GM12878 (cell line): Measurements from ENCODE around the gene METTL4. TPM values are rescaled to one million over a fixed set of nuclear protein-coding genes. Genes with fewer than 3 reads are reported as not detected.

Experiments
- ATAC-seq: fragments of 200-7000 bp; cut with Tn5 transposase; 3 replicates; pipeline ENCODE4 v1.9.1; 2020; ENCODE audit warnings: mild to moderate bottlenecking, moderate library complexity
- BruUV-seq: library from RNA; stranded (reverse); fragments of 400-500 nt; replicated peaks from 2 replicates; lab custom pipeline; 2021; lab: Mats Ljungman, UMichigan
- CTCF ChIA-PET: fragments of 300-600 bp; sonication (Branson Sonifier 250); formaldehyde crosslinking; extraction: SDS; loops from one replicate; lab custom pipeline; 2021; ENCODE audit warnings: inconsistent platforms; lab: Yijun Ruan, JAX
- POLR2A ChIA-PET: fragments of 350-600 bp; formaldehyde crosslinking; extraction: SDS; loops from one replicate; lab custom pipeline; 2021; ENCODE audit warnings: inconsistent platforms; lab: Charles Lee
- RAD21 ChIA-PET: fragments of 300-600 bp; sonication (Branson Sonifier 250); formaldehyde crosslinking; loops from one replicate; lab custom pipeline; 2023; ENCODE audit warnings: antibody characterized with exemption; ENCODE audit not compliant: unreplicated experiment; lab: Charles Lee
- SMC1A ChIA-PET: fragments of 300-600 bp; sonication (Branson Sonifier 250); formaldehyde crosslinking; loops from one replicate; lab custom pipeline; 2023; ENCODE audit not compliant: unreplicated experiment, uncharacterized antibody; lab: Charles Lee
- DNase-seq: peaks from one replicate; pipeline ENCODE4 v3.0.0-alpha.2; 2011; ENCODE audit warnings: low read depth, low spot score
- FAIRE-seq: peaks from 3 replicates; lab custom pipeline; 2011; peaks lifted over from hg19 to GRCh38; lab: Jason Lieb, UNC
- H2AFZ ChIP-seq: 2 replicates; pipeline ENCODE4 v1.6.0; 2011; ENCODE audit warnings: low read depth, low read length, control low read depth; ENCODE audit not compliant: control insufficient read depth
- H3K27ac ChIP-seq: 2 replicates; pipeline ENCODE4 v1.5.1; 2011; ENCODE audit warnings: control low read depth; ENCODE audit not compliant: control insufficient read depth, insufficient read depth
- H3K27me3 ChIP-seq, 2 experiments: replicated peaks in 1 of 2; 2 replicates each; pipeline versions ENCODE4 v1.6.0 to v1.6.1; 2011; ENCODE audit warnings: low read length in 1 of 2; ENCODE audit not compliant: control insufficient read depth in 2 of 2, insufficient read depth in 2 of 2
- H3K36me3 ChIP-seq, 2 experiments: 2 replicates each; pipeline ENCODE4 v1.5.1; 2011; ENCODE audit warnings: low read length in 1 of 2; ENCODE audit not compliant: control insufficient read depth in 2 of 2, insufficient read depth in 2 of 2
- H3K4me1 ChIP-seq: 2 replicates; pipeline ENCODE4 v1.6.1; 2011; ENCODE audit warnings: mild to moderate bottlenecking, low read length, moderate library complexity, mixed read lengths; ENCODE audit not compliant: control insufficient read depth, insufficient read depth
- H3K4me2 ChIP-seq: 2 replicates; pipeline ENCODE4 v1.6.0; 2011; ENCODE audit warnings: control low read depth; ENCODE audit not compliant: control insufficient read depth, insufficient read depth
- H3K4me3 ChIP-seq: fragments of 200-600 bp; sonication (generic); 2 replicates; pipeline ENCODE4 v1.5.1; 2016
- H3K79me2 ChIP-seq: 2 replicates; pipeline ENCODE4 v1.6.0; 2011; ENCODE audit warnings: low read length; ENCODE audit not compliant: control insufficient read depth, insufficient read depth
- H3K9ac ChIP-seq: 2 replicates; pipeline ENCODE4 v1.8.0; 2011; ENCODE audit warnings: low read length, control low read depth, mixed read lengths; ENCODE audit not compliant: control insufficient read depth, insufficient read depth
- H3K9me3 ChIP-seq: replicated peaks from 3 replicates; pipeline ENCODE4 v1.5.1; 2011; ENCODE audit warnings: mild to moderate bottlenecking, low read length; ENCODE audit not compliant: control insufficient read depth, insufficient read depth
- H4K20me1 ChIP-seq: 2 replicates; pipeline ENCODE4 v1.6.0; 2011; ENCODE audit not compliant: control insufficient read depth, insufficient read depth
- BHLHE40 ChIP-seq, 2 experiments: fragments of 450-650 bp in 1 of 2; IDR thresholded peaks; 2 replicates each; pipeline ENCODE4 v1.6.1; 2011 to 2017; ENCODE audit warnings: low read depth in 2 of 2, borderline replicate concordance in 1 of 2, improper control_type of control experiment in 1 of 2, low read length in 1 of 2, mild to moderate bottlenecking in 1 of 2
- BRCA1 ChIP-seq: IDR thresholded peaks from 2 replicates; pipeline ENCODE4 v1.6.1; 2011; ENCODE audit warnings: low read depth, low read length, improper control_type of control experiment
- FOXM1 ChIP-seq: IDR thresholded peaks from 2 replicates; pipeline ENCODE4 v1.6.1; 2012; ENCODE audit warnings: low read depth, mild to moderate bottlenecking, inconsistent platforms, low read length, moderate library complexity
- HSF1 ChIP-seq: fragments of 150-350 bp; IDR thresholded peaks from 2 replicates; pipeline ENCODE4 v1.6.1; 2014; ENCODE audit warnings: mild to moderate bottlenecking, low read depth, low read length
- LARP7 ChIP-seq: fragments of 450-650 bp; IDR thresholded peaks from 2 replicates; pipeline ENCODE4 v1.6.1; 2017; ENCODE audit warnings: mild to moderate bottlenecking
- MYB ChIP-seq: fragments of 150-350 bp; IDR thresholded peaks from 2 replicates; pipeline ENCODE4 v1.6.1; 2014; ENCODE audit warnings: mild to moderate bottlenecking, low read depth, low read length, borderline replicate concordance
- RBBP5 ChIP-seq: fragments of 200-600 bp; sonication (generic); conservative IDR thresholded peaks from 2 replicates; pipeline ENCODE4 v1.6.1; 2016
- RCOR1 ChIP-seq: conservative IDR thresholded peaks from 2 replicates; pipeline ENCODE4 v1.6.1; 2012; ENCODE audit warnings: low read depth, low read length, improper control_type of control experiment
- SMC3 ChIP-seq: IDR thresholded peaks from 2 replicates; pipeline ENCODE4 v1.6.1; 2011; ENCODE audit warnings: low read length, improper control_type of control experiment, borderline replicate concordance
- WGBS: methylation state at CpG from one replicate; pipeline ENCODE4 v1.1.6; 2016; ENCODE audit warnings: low lambda C conversion rate; ENCODE audit not compliant: insufficient replicate concordance, insufficient coverage; ENCODE audit errors: missing lambda C conversion rate; 5-methylcytosine and 5-hydroxymethylcytosine counted together
- in situ Hi-C: fragments of 300-500 bp; cut with MboI; formaldehyde crosslinking; loops from 9 replicates; pipeline ENCODE4 v1.14.3; 2018; ENCODE audit warnings: mixed read lengths
- intact Hi-C: fragments of 100-400 bp; cut with micrococcal nuclease; formaldehyde crosslinking; loops from one replicate; pipeline ENCODE4 v1.14.2; 2022; ENCODE audit not compliant: unreplicated experiment
- polyA plus RNA-seq, 11 experiments: library from polyadenylated mRNA; depleted of rRNA in 4 of 11; unstranded in 6 of 11; stranded (reverse) in 5 of 11; fragments of >200 nt; fragmentation: Nextera tagmentation in 4 of 11; fragmentation: Illumina TruSeq in 1 of 11; extraction: Ambion mirVana in 4 of 11; extraction: Trizol in 1 of 11; gene quantifications; 1 replicate in 1 of 11; 2 replicates in 10 of 11; pipeline versions ENCODE4 v1.2.1 to v1.2.3, GENCODE V29; 2011 to 2016; ENCODE audit warnings: inconsistent platforms in 2 of 11, missing spikeins in 2 of 11, low read depth in 1 of 11
- total RNA-seq, 4 experiments: library from RNA; depleted of rRNA in 3 of 4; stranded (reverse); fragments of >200 nt in 3 of 4; fragmentation: Illumina TruSeq in 1 of 4; extraction: Trizol in 1 of 4; gene quantifications; 2 replicates each; pipeline versions ENCODE4 v1.2.1 to v1.2.3, GENCODE V29; 2013 to 2021
- TF ChIP-seq, protein P1 (sequence below): IDR thresholded peaks from 2 replicates; pipeline ENCODE4 v1.6.1; 2012; ENCODE audit warnings: low read depth, low read length, improper control_type of control experiment

Gene METTL4
- total and polyA plus RNA-seq, 10 of the 15 experiments (the other 5 are each of a cell fraction or from before 2014, with no cell fraction given): 4.9 to 15.2 (median 12.3) TPM

GRCh38 chr18:2554696-2555095 lies 16.6 kb downstream of the METTL4 start:
- ChIA-PET CTCF (interaction anchor here (0.6 to 1.9 kb wide), 5 partner anchors 7 to 1200 kb away, joined by 3 to 10 read pairs (median 3); no protein-coding TSS in a partner anchor), POLR2A (no interaction called here), RAD21 (interaction anchor here (2.7 kb wide), 1 partner anchor 12 kb away, joined by 6 read pairs; no protein-coding TSS in a partner anchor), SMC1A (interaction anchor here (0.7 to 1.9 kb wide), 6 partner anchors 8 to 1689 kb away, joined by 3 to 5 read pairs (median 3); no protein-coding TSS in a partner anchor)
- Histone ChIP-seq H3K9me3 (no peaks in the 10 kb centered on the region), H3K27ac (no peak overlapping the region), H4K20me1 (no peaks in the 10 kb centered on the region), H3K4me3 (no peak overlapping the region), H3K4me2 (no peak overlapping the region), H3K27me3 (no peaks in the 10 kb centered on the region), H3K36me3 (no peaks in the 10 kb centered on the region), H2AFZ (no peak overlapping the region), H3K4me1 (no peaks in the 10 kb centered on the region), H3K9ac (no peak overlapping the region), H3K79me2 (no peaks in the 10 kb centered on the region)
- 99% methylated on average over 4 of the region's 4 CpGs for WGBS
- in situ Hi-C loops (loop anchor here (5.0 to 10.0 kb wide), 3 partner anchors 222 to 1690 kb away; no protein-coding TSS in a partner anchor), intact Hi-C loops (no loop called here)
- TF ChIP-seq BHLHE40 (IDR thresholded peaks at IDR 0.05; ENCODE audit: borderline replicate concordance in 1 of 2, low read depth in 2 of 2, low read length in 1 of 2) (no peak), FOXM1 (no peak), BRCA1 (no peak), MYB (no peak), SMC3 (no peak), HSF1 (no peak), RBBP5 (no peak), RCOR1 (no peak), LARP7 (no peak)
- TF ChIP-seq, protein P1, sequence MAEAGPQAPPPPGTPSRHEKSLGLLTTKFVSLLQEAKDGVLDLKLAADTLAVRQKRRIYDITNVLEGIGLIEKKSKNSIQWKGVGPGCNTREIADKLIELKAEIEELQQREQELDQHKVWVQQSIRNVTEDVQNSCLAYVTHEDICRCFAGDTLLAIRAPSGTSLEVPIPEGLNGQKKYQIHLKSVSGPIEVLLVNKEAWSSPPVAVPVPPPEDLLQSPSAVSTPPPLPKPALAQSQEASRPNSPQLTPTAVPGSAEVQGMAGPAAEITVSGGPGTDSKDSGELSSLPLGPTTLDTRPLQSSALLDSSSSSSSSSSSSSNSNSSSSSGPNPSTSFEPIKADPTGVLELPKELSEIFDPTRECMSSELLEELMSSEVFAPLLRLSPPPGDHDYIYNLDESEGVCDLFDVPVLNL: no peak
- BruUV-seq: no TSS peak
- ATAC-seq (no peak), DNase-seq (no peak), FAIRE-seq (no peak)
